K562 treated with DMSO at 1 percent for 48 hours (cell line): ENCODE results near the gene KCNA3. TPM values are rescaled to one million over a fixed set of nuclear protein-coding genes. Genes with fewer than 3 reads are reported as not detected.

ENCODE experiments used
- total RNA-seq: library from RNA; unstranded; fragments of 300-600 nt; gene quantifications from 2 replicates; pipeline ENCODE4 v1.2.3, GENCODE V29; 2022; ENCODE audit warnings: low replicate concordance; ENCODE audit errors: extremely low read depth

Gene KCNA3
- total RNA-seq, result not detected in 2 replicates

DNA sequence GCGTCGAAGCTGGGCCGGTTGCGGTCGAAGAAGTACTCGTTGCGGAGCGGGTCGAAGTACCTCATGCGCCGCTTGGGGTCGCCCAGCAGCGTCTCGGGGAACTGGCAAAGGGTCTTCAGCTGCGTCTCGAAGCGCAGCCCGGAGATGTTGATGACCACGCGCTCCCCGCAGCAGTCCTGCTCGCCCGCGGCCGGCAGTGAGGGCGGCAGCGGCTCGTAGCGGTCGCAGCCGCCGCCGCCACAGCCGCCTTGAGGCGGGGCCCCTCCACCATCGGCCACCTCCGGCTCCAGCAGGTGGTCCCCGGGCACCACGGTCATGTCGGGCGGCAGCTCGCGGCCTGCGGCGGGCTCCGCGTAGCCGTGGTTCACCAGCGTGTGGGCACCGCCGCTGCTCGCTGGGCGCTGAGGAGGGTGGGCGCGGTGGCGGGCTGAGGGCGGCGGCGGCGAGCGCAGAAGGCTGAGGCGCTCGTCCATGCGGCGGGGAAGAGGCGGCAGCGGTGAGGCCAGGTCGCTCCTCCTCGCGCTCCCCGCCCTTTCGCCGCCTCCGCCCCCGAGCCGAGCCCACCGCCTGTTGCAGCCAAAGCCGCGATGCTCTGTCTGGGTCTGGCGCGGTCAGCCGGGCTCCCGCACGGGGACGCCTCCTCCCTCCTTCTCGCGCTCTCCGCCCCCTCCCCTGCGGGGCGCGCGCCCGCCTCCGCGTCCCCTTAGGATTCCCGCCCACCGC, at the start of gene KCNA3:
KCNA3 (minus strand) TSS at position 604 of the 723 bp plus-strand sequence; CDS start at position 473, 131 bp downstream.

Other genes with a start within 250 kb of the KCNA3 start
- gene PROK1, start 223.8 kb downstream of the KCNA3 start, total RNA-seq, result not detected in 2 replicates
- not detected in 2 replicates for gene KCNA10, start 155.8 kb downstream of the KCNA3 start, total RNA-seq
- not detected in 2 replicates for gene KCNA2, start 68.6 kb downstream of the KCNA3 start, total RNA-seq
- not detected in 2 replicates for gene CD53, start 198.2 kb upstream of the KCNA3 start, total RNA-seq